ENCODE measurements around the gene FSTL3. TPM values are rescaled to one million over a fixed set of nuclear protein-coding genes. Genes with fewer than 3 reads are reported as not detected.

The FSTL3 gene
- total and polyA plus RNA-seq, 2 of the 13 experiments (the other 11 are each of a cell fraction or from before 2014, with no cell fraction given): 13.5 to 15.6 TPM

DNA sequence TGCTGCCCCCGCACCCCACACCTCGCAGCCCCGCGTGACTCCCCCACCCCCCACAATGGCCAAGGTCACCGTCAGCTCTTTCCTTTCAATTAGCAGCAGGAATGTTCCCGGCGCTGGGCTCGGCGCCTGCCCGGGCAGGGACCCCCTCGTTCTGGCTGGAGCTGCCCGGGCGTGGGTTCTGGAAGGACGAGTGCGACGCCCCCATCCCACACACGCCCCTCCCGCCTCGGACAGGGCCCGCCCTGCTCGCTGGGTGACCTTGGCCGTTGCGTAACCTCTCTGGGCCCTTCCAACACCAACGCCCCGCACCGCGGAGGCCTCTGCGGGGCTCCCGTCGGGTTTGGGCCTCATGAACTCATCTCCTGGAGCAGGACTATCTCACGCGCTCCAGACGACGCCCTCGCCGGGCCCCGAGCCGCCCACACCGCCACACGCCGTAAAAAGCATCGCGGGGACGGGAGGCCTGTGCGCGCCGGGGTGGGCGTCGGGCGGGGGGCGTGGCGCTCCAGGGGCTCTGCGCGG is 42.9 kb downstream of the FSTL3 start (continued):
- TF ChIP-seq ZNF549 (CRISPR knock-in tag; IDR thresholded peaks at IDR 0.05) (no peak), ARNT2 (CRISPR knock-in tag; IDR thresholded peaks at IDR 0.05; ENCODE audit: low read depth) (peak; percentile 69), SIN3B (IDR thresholded peaks at IDR 0.05; ENCODE audit: low read length) (no peak), ARHGAP35 (CRISPR knock-in tag; IDR thresholded peaks at IDR 0.05; ENCODE audit: borderline replicate concordance) (peak; percentile 37; the same call in 1 of the 2 replicates), ZNF235 (CRISPR knock-in tag; IDR thresholded peaks at IDR 0.05; ENCODE audit: borderline replicate concordance) (0 out of 2 replicates have a peak, but pooled peaks have one; percentile 61), ZC3H4 (CRISPR knock-in tag; IDR thresholded peaks at IDR 0.05; ENCODE audit: borderline replicate concordance) (no peak), ZFYVE20 (CRISPR knock-in tag; IDR thresholded peaks at IDR 0.05; ENCODE audit: borderline replicate concordance, low read depth) (no peak), HDAC2 (CRISPR knock-in tag; IDR thresholded peaks at IDR 0.05) (0 out of 2 replicates have a peak, but pooled peaks have one; percentile 37), ATM (IDR thresholded peaks at IDR 0.05; ENCODE audit: borderline replicate concordance) (no peak), MYNN (CRISPR knock-in tag; IDR thresholded peaks at IDR 0.05; ENCODE audit: low read depth) (no peak), ZNF12 (CRISPR knock-in tag; IDR thresholded peaks at IDR 0.05) (no peak), TCF12 (IDR thresholded peaks at IDR 0.05) (no peak), TCF12 (CRISPR knock-in tag; IDR thresholded peaks at IDR 0.05) (0 out of 2 replicates have a peak, but pooled peaks have one; percentile 36), ATF7-NPFF (CRISPR knock-in tag; IDR thresholded peaks at IDR 0.05; ENCODE audit: low read depth) (peak; percentile 58; the same call in 1 of the 2 replicates), TAF15 (IDR thresholded peaks at IDR 0.05; ENCODE audit: low read depth, low read length, poor library complexity, severe bottlenecking) (no peak), HOXA7 (CRISPR knock-in tag; IDR thresholded peaks at IDR 0.05) (no peak), ZNF562 (CRISPR knock-in tag; IDR thresholded peaks at IDR 0.05; ENCODE audit: borderline replicate concordance) (no peak), MIXL1 (CRISPR knock-in tag; IDR thresholded peaks at IDR 0.05) (no peak), ZNF772 (CRISPR knock-in tag; IDR thresholded peaks at IDR 0.05) (peak; percentile 50; the same call in 1 of the 2 replicates), ZMYM2 (CRISPR knock-in tag; IDR thresholded peaks at IDR 0.05) (no peak), SP1 (IDR thresholded peaks at IDR 0.05) (no peak), SP1 (CRISPR knock-in tag; IDR thresholded peaks at IDR 0.05) (0 out of 2 replicates have a peak, but pooled peaks have one; percentile 35), ZFX (CRISPR knock-in tag; IDR thresholded peaks at IDR 0.05; ENCODE audit: low read depth) (peak; percentile 76; the same call in 1 of the 2 replicates), HMGXB3 (CRISPR knock-in tag; IDR thresholded peaks at IDR 0.05; ENCODE audit: borderline replicate concordance) (no peak), CEBPG (CRISPR knock-in tag; IDR thresholded peaks at IDR 0.05) (peak; percentile 92), PCBP1 (IDR thresholded peaks at IDR 0.05; ENCODE audit: borderline replicate concordance, low read depth, low read length) (0 out of 2 replicates have a peak, but pooled peaks have one; percentile 13), DPF2 (CRISPR knock-in tag; IDR thresholded peaks at IDR 0.05; ENCODE audit: borderline replicate concordance, low read depth) (no peak)
- TF ChIP-seq, protein P1, sequence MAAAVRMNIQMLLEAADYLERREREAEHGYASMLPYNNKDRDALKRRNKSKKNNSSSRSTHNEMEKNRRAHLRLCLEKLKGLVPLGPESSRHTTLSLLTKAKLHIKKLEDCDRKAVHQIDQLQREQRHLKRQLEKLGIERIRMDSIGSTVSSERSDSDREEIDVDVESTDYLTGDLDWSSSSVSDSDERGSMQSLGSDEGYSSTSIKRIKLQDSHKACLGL (CRISPR knock-in tag; IDR thresholded peaks at IDR 0.05): 0 out of 2 replicates have a peak, but pooled peaks have one; percentile 54

All from HepG2 (cell line).